Measurements from ENCODE around the gene TLCD3B.

- TF ChIP-seq CTCF (IDR thresholded peaks at IDR 0.05; ENCODE audit: low read depth, low read length, poor library complexity, severe bottlenecking) (no peak), EZH2phosphoT487 (IDR thresholded peaks at IDR 0.05; ENCODE audit: borderline replicate concordance, low read length) (no peak)
Measured at GRCh38 chr16:30000735-30001631, 30.1 kb downstream of the TLCD3B start.
